GM23338 (cell line): ENCODE data around the gene PEX19. TPM values are rescaled to one million over a fixed set of nuclear protein-coding genes. Genes with fewer than 3 reads are reported as not detected.
A peak's percentile ranks its signal among the peaks of the same experiment; 100 is the strongest.

Source experiments
- ATAC-seq: fragments of 200-7000 bp; cut with Tn5 transposase; 3 replicates; pipeline ENCODE4 v1.9.1; 2020
- DNase-seq: peaks from one replicate; pipeline ENCODE4 v3.0.0-alpha.2; 2015; ENCODE audit warnings: low spot score
- H2AFZ ChIP-seq: fragments of 200-600 bp; sonication (generic); 2 replicates; pipeline ENCODE4 v1.8.0; 2016; ENCODE audit warnings: antibody characterized with exemption, mild to moderate bottlenecking, moderate library complexity
- H3F3A ChIP-seq: fragments of 200-600 bp; sonication (generic); replicated peaks from 2 replicates; pipeline ENCODE4 v1.8.0; 2017; ENCODE audit warnings: antibody characterized with exemption, mixed run types, low read depth
- H3K27ac ChIP-seq: fragments of 200-600 bp; sonication (generic); 2 replicates; pipeline ENCODE4 v1.6.1; 2016; ENCODE audit warnings: low read depth
- H3K27me3 ChIP-seq: fragments of 200-600 bp; sonication (generic); 2 replicates; pipeline ENCODE4 v1.8.0; 2016; ENCODE audit warnings: mild to moderate bottlenecking, mixed run types, moderate library complexity; ENCODE audit not compliant: insufficient read depth
- H3K36me3 ChIP-seq: fragments of 200-600 bp; sonication (generic); 2 replicates; pipeline ENCODE4 v1.8.0; 2016; ENCODE audit warnings: mild to moderate bottlenecking; ENCODE audit not compliant: insufficient read depth
- H3K4me1 ChIP-seq: fragments of 200-600 bp; sonication (generic); 2 replicates; pipeline ENCODE4 v1.8.0; 2016; ENCODE audit warnings: mild to moderate bottlenecking, moderate library complexity; ENCODE audit not compliant: insufficient read depth
- H3K4me2 ChIP-seq: fragments of 200-600 bp; sonication (generic); 2 replicates; pipeline ENCODE4 v1.7.1; 2017; ENCODE audit warnings: mixed run types
- H3K4me3 ChIP-seq: fragments of 200-600 bp; sonication (generic); 2 replicates; pipeline ENCODE4 v1.6.1; 2016; ENCODE audit warnings: mixed run types
- H3K79me2 ChIP-seq: fragments of 200-600 bp; sonication (generic); replicated peaks from 2 replicates; pipeline ENCODE4 v1.8.0; 2017; ENCODE audit warnings: mild to moderate bottlenecking; ENCODE audit not compliant: insufficient read depth
- H3K9me2 ChIP-seq: fragments of 200-600 bp; sonication (generic); 2 replicates; pipeline ENCODE4 v1.8.0; 2017; ENCODE audit not compliant: insufficient read depth
- H4K20me1 ChIP-seq: fragments of 200-600 bp; sonication (generic); replicated peaks from 2 replicates; pipeline ENCODE4 v1.8.0; 2017; ENCODE audit warnings: mild to moderate bottlenecking; ENCODE audit not compliant: insufficient read depth
- H3K27ac Mint-ChIP-seq: 2 replicates; pipeline ENCODE4 v1.8.0; 2020; ENCODE audit warnings: inconsistent platforms, mild to moderate bottlenecking, moderate library complexity, mixed read lengths
- H3K27me3 Mint-ChIP-seq: 3 replicates; pipeline ENCODE4 v1.8.0; 2022; ENCODE audit warnings: low read depth, mild to moderate bottlenecking, moderate library complexity, mixed read lengths, inconsistent platforms; ENCODE audit not compliant: insufficient read depth, poor library complexity
- H3K36me3 Mint-ChIP-seq: 3 replicates; pipeline ENCODE4 v1.8.0; 2021; ENCODE audit warnings: low read depth, mild to moderate bottlenecking, inconsistent platforms, moderate library complexity, mixed read lengths
- H3K4me1 Mint-ChIP-seq: 3 replicates; pipeline ENCODE4 v1.8.0; 2020; ENCODE audit warnings: mild to moderate bottlenecking, inconsistent platforms, mixed read lengths
- H3K4me3 Mint-ChIP-seq: 3 replicates; pipeline ENCODE4 v1.8.0; 2021; ENCODE audit warnings: moderate library complexity, mild to moderate bottlenecking, inconsistent platforms, mixed read lengths
- H3K9me3 Mint-ChIP-seq: 3 replicates; pipeline ENCODE4 v1.8.0; 2020; ENCODE audit warnings: moderate library complexity, mild to moderate bottlenecking, inconsistent platforms, mixed read lengths
- CREB1 ChIP-seq: fragments of 250-450 bp; sonication (Bioruptor Pico); IDR thresholded peaks from 2 replicates; pipeline ENCODE4 v1.5.0; 2020; ENCODE audit warnings: low read depth, mild to moderate bottlenecking, moderate library complexity
- CTCF ChIP-seq, 2 experiments: fragments of 200-600 bp in 1 of 2; sonication (generic) in 1 of 2; conservative IDR thresholded peaks; 2 replicates each; pipeline versions ENCODE4 v1.5.1 to v1.6.1; 2016 to 2017; ENCODE audit warnings: antibody characterized with exemption in 2 of 2, low read depth in 2 of 2, mild to moderate bottlenecking in 2 of 2, moderate library complexity in 1 of 2
- ETS1 ChIP-seq: IDR thresholded peaks from 2 replicates; pipeline ENCODE4 v1.6.1; 2016; ENCODE audit warnings: antibody characterized with exemption
- EZH2 ChIP-seq: fragments of 200-600 bp; sonication (generic); IDR thresholded peaks from one replicate; pipeline ENCODE4 v1.8.0; 2017; ENCODE audit warnings: antibody characterized with exemption, mild to moderate bottlenecking, low read depth; ENCODE audit not compliant: unreplicated experiment
- JUNB ChIP-seq: IDR thresholded peaks from one replicate; pipeline ENCODE4 v1.6.1; 2016; ENCODE audit warnings: antibody characterized with exemption; ENCODE audit not compliant: unreplicated experiment
- NANOG ChIP-seq: IDR thresholded peaks from 2 replicates; pipeline ENCODE4 v1.6.1; 2016; ENCODE audit warnings: antibody characterized with exemption, borderline replicate concordance
- POLR2AphosphoS5 ChIP-seq: IDR thresholded peaks from 2 replicates; pipeline ENCODE4 v1.6.1; 2016; ENCODE audit warnings: antibody characterized with exemption, low read depth
- ZNF114 ChIP-seq: fragments of 250-450 bp; sonication (Bioruptor Pico); IDR thresholded peaks from 2 replicates; pipeline ENCODE4 v1.5.0; 2020; ENCODE audit warnings: mild to moderate bottlenecking, moderate library complexity
- ZNF462 ChIP-seq: fragments of 250-450 bp; sonication (Bioruptor Pico); IDR thresholded peaks from 2 replicates; pipeline ENCODE4 v1.5.0; 2020; ENCODE audit warnings: mild to moderate bottlenecking, moderate library complexity
- polyA plus RNA-seq: library from polyadenylated mRNA; unstranded; fragments of >200 nt; fragmentation: Nextera tagmentation; extraction: Ambion mirVana; gene quantifications from 2 replicates; pipeline ENCODE4 v1.2.1, GENCODE V29; 2016
- total RNA-seq: library from RNA; depleted of rRNA; stranded (reverse); fragments of >200 nt; shearing (Covaris generic); gene quantifications from 2 replicates; pipeline ENCODE4 v1.2.3, GENCODE V29; 2014

The PEX19 gene
- total and polyA plus RNA-seq, 2 experiments from 2014 or later, result 21.8 to 56.7 TPM

GRCh38 chr1:160261893-160262794 lies 22.8 kb downstream of the PEX19 start, which contains the start of gene DCAF8:
Gene DCAF8 (minus strand): TSS chr1:160262549. CDS start chr1:160244008, 18,541 bp downstream.
- H3K27me3 Mint-ChIP-seq, result peaks cover 9% of the 10 kb centered on the region
- no peaks in the 10 kb centered on the region for H3F3A ChIP-seq
- H3K36me3 Mint-ChIP-seq, result peaks cover 6% of the 10 kb centered on the region; the same call in 2 of the 3 replicates
- no peaks in the 10 kb centered on the region for H3K9me3 Mint-ChIP-seq
- H3K4me2 ChIP-seq, result peak within 1 kb of the TSS; percentile 73
- H3K4me1 Mint-ChIP-seq, result peaks cover 22% of the 10 kb centered on the region
- ATAC-seq, result peak; percentile 92
- peak; percentile 100 for DNase-seq
- peak within 1 kb of the TSS; percentile 99 for H3K27ac Mint-ChIP-seq
- H2AFZ ChIP-seq, result peak within 1 kb of the TSS; percentile 11; the same call in 1 of the 2 replicates
- no peaks in the 10 kb centered on the region for H3K36me3 ChIP-seq
- H3K4me3 Mint-ChIP-seq, result peak within 1 kb of the TSS; percentile 99
- H3K79me2 ChIP-seq, result peaks cover 44% of the 10 kb centered on the region
- H3K27me3 ChIP-seq, result no peaks in the 10 kb centered on the region
- peak within 1 kb of the TSS; percentile 56 for H3K4me3 ChIP-seq
- TF ChIP-seq POLR2AphosphoS5 (peak; percentile 97), ETS1 (peak; percentile 80), EZH2 (no peak), CREB1 (CRISPR knock-in tag) (0 out of 2 replicates have a peak, but pooled peaks have one; percentile 13)
- no peaks in the 10 kb centered on the region for H4K20me1 ChIP-seq
- H3K4me1 ChIP-seq, result peaks cover 20% of the 10 kb centered on the region
- peak within 1 kb of the TSS; percentile 96 for H3K27ac ChIP-seq
- H3K9me2 ChIP-seq, result no peaks in the 10 kb centered on the region

- H3K9me3 Mint-ChIP-seq, result no peaks in the 10 kb centered on the region
- no peaks in the 10 kb centered on the region for H3F3A ChIP-seq
- no peaks in the 10 kb centered on the region for H3K27me3 ChIP-seq
- peaks cover 22% of the 10 kb centered on the region for H3K4me1 Mint-ChIP-seq
- H3K79me2 ChIP-seq, result peaks cover 50% of the 10 kb centered on the region
- peak overlapping the region; percentile 99 for H3K4me3 Mint-ChIP-seq
- ATAC-seq (peak; percentile 35), DNase-seq (peak; percentile 69)
- peak overlapping the region; percentile 99 for H3K27ac Mint-ChIP-seq
- H3K4me1 ChIP-seq, result peaks cover 20% of the 10 kb centered on the region
- no peaks in the 10 kb centered on the region for H3K9me2 ChIP-seq
- H4K20me1 ChIP-seq, result no peaks in the 10 kb centered on the region
- H2AFZ ChIP-seq, result no peak overlapping the region
- peak overlapping the region; percentile 96 for H3K27ac ChIP-seq
- H3K4me2 ChIP-seq, result peak overlapping the region; percentile 73
- H3K36me3 ChIP-seq, result no peaks in the 10 kb centered on the region
- peak overlapping the region; percentile 56 for H3K4me3 ChIP-seq
- peaks cover 9% of the 10 kb centered on the region for H3K27me3 Mint-ChIP-seq
- peaks cover 6% of the 10 kb centered on the region; the same call in 2 of the 3 replicates for H3K36me3 Mint-ChIP-seq
- TF ChIP-seq NANOG, result no peak
- no peak for TF ChIP-seq CREB1 (CRISPR knock-in tag)
- TF ChIP-seq POLR2AphosphoS5, result no peak
- TF ChIP-seq ETS1, result no peak
- no peak for TF ChIP-seq ZNF462 (CRISPR knock-in tag)
- no peak for TF ChIP-seq JUNB
- no peak for TF ChIP-seq ZNF114
- TF ChIP-seq CTCF (conservative IDR thresholded peaks at IDR 0.05; ENCODE audit: low read depth in 2 of 2), result no peak
These were observed 23.4 kb downstream of the PEX19 start for GRCh38 chr1:160261556-160261892.
